Kidney (tissue), 14 donors: ENCODE measurements around the gene AGER. TPM values are rescaled to one million over a fixed set of nuclear protein-coding genes. Genes with fewer than 3 reads are reported as not detected.
A peak's percentile ranks its signal among the peaks of the same experiment; 100 is the strongest.

Experiments
- DNase-seq, 5 donors: peaks; one replicate each; pipeline ENCODE4 v3.0.0-alpha.2; 2013 to 2020
- FAIRE-seq: peaks from 2 replicates; lab custom pipeline; 2012; peaks lifted over from hg19 to GRCh38; lab: Jason Lieb, UNC
- H3K27ac ChIP-seq, 2 donors: one replicate each; pipeline ENCODE4 v1.7.0; 2013; ENCODE audit warnings: low read depth in 2 of 2, low read length in 2 of 2, inconsistent platforms in 1 of 2
- H3K27me3 ChIP-seq: one replicate; pipeline ENCODE4 v1.7.1; 2013; ENCODE audit warnings: low read length, inconsistent platforms; ENCODE audit not compliant: control insufficient read depth, insufficient read depth
- H3K36me3 ChIP-seq, 3 donors: one replicate each; pipeline versions ENCODE4 v1.7.0 to v1.7.1; 2013; ENCODE audit warnings: low read length in 3 of 3, control low read depth in 1 of 3, inconsistent platforms in 1 of 3; ENCODE audit not compliant: insufficient read depth in 3 of 3, control insufficient read depth in 2 of 3
- H3K4me1 ChIP-seq, 3 donors: one replicate each; pipeline versions ENCODE4 v1.7.0 to v1.7.1; 2013; ENCODE audit warnings: low read length in 3 of 3, inconsistent platforms in 1 of 3, low read depth in 1 of 3; ENCODE audit not compliant: control insufficient read depth in 2 of 3, insufficient read depth in 2 of 3
- H3K4me3 ChIP-seq, 3 donors: one replicate each; pipeline versions ENCODE4 v1.7.0 to v1.8.1; 2013; ENCODE audit warnings: low read length in 3 of 3, control low read depth in 1 of 3, inconsistent platforms in 1 of 3
- H3K9ac ChIP-seq, 3 donors: one replicate each; pipeline versions ENCODE4 v1.7.0 to v1.7.1; 2013; ENCODE audit warnings: low read length in 3 of 3, control low read depth in 1 of 3, inconsistent platforms in 1 of 3
- H3K9me3 ChIP-seq, 3 donors: one replicate each; pipeline versions ENCODE4 v1.7.0 to v1.7.1; 2013; ENCODE audit warnings: low read length in 3 of 3, control low read depth in 1 of 3, inconsistent platforms in 1 of 3; ENCODE audit not compliant: control insufficient read depth in 2 of 3, insufficient read depth in 1 of 3
- intact Hi-C: fragments of 100-400 bp; cut with DNase I; formaldehyde crosslinking; loops from one replicate; pipeline ENCODE4 v1.11.1; 2022
- polyA plus RNA-seq: library from polyadenylated mRNA; stranded (reverse); fragments of 350-450 nt; fragmentation: Illumina TruSeq; extraction: RNeasy Lipid Tissue Mini Kit (QIAGEN cat#74804); gene quantifications from one replicate; pipeline ENCODE4 v1.2.3, GENCODE V29; 2014; ENCODE audit warnings: low read depth, low replicate concordance; ENCODE audit not compliant: insufficient read depth
- total RNA-seq: library from RNA; stranded (reverse); fragmentation: NEBNext Ultra II Directional; extraction: Animal tissue kit (Norgen Biotek cat#: 25700); gene quantifications from one replicate; pipeline ENCODE4 v1.2.1, GENCODE V29; 2021
- TF ChIP-seq, protein P1 (sequence below): IDR thresholded peaks from 3 replicates; pipeline ENCODE4 v1.5.1; 2012; ENCODE audit warnings: mild to moderate bottlenecking, moderate library complexity, borderline replicate concordance; ENCODE audit not compliant: insufficient read depth; ENCODE audit errors: extremely low read depth
- donor health status: control.
- donor health status: control.
- donor health status: control.
- donor health status: control.
- donor health status: control.
- donor health status: DM: yes; HTN: yes; CAD: no.
- donor health status: Normal renal cell carcinoma (clear cell type).

The AGER gene
- total and polyA plus RNA-seq, 2 donors from 2014 or later = 7.1 to 13.0 TPM

- Histone ChIP-seq H3K27me3 (no peaks in the 10 kb centered on the region), H3K36me3 (no peaks in the 10 kb centered on the region), H3K9ac (peak overlapping the region; percentile 67 to 100 (median 100)), H3K27ac (peak overlapping the region; percentile 100), H3K4me1 (peaks cover 0 to 22% (median 16%) of the 10 kb centered on the region in 3 donors), H3K4me3 (peak overlapping the region; percentile 76 to 97 (median 95)), H3K9me3 (no peaks in the 10 kb centered on the region)
- intact Hi-C loops = no loop called here
- TF ChIP-seq, protein P1, sequence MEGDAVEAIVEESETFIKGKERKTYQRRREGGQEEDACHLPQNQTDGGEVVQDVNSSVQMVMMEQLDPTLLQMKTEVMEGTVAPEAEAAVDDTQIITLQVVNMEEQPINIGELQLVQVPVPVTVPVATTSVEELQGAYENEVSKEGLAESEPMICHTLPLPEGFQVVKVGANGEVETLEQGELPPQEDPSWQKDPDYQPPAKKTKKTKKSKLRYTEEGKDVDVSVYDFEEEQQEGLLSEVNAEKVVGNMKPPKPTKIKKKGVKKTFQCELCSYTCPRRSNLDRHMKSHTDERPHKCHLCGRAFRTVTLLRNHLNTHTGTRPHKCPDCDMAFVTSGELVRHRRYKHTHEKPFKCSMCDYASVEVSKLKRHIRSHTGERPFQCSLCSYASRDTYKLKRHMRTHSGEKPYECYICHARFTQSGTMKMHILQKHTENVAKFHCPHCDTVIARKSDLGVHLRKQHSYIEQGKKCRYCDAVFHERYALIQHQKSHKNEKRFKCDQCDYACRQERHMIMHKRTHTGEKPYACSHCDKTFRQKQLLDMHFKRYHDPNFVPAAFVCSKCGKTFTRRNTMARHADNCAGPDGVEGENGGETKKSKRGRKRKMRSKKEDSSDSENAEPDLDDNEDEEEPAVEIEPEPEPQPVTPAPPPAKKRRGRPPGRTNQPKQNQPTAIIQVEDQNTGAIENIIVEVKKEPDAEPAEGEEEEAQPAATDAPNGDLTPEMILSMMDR = no peak
- peak; percentile 95 to 98 (median 97) for DNase-seq
- no peak for FAIRE-seq
Observed at GRCh38 chr6:32195902-32196681, 12.0 kb upstream of the AGER start.

GRCh38 chr6:32195652-32195901, 11.5 kb upstream of the AGER start:
- H3K9me3 ChIP-seq = no peaks in the 10 kb centered on the region
- FAIRE-seq (peak; percentile 94), DNase-seq (peak; percentile 100)
- intact Hi-C loops = no loop called here
- peak overlapping the region in 1 of 3 donors; percentile 100 for H3K9ac ChIP-seq
- H3K27me3 ChIP-seq = no peaks in the 10 kb centered on the region
- TF ChIP-seq, protein P1 = peak; percentile 2
- peak overlapping the region; percentile 100 for H3K27ac ChIP-seq
- peak overlapping the region in 1 of 3 donors; percentile 95 for H3K4me3 ChIP-seq
- H3K4me1 ChIP-seq = peaks cover 2 to 26% (median 19%) of the 10 kb centered on the region in 3 donors
- H3K36me3 ChIP-seq = no peaks in the 10 kb centered on the region

DNA sequence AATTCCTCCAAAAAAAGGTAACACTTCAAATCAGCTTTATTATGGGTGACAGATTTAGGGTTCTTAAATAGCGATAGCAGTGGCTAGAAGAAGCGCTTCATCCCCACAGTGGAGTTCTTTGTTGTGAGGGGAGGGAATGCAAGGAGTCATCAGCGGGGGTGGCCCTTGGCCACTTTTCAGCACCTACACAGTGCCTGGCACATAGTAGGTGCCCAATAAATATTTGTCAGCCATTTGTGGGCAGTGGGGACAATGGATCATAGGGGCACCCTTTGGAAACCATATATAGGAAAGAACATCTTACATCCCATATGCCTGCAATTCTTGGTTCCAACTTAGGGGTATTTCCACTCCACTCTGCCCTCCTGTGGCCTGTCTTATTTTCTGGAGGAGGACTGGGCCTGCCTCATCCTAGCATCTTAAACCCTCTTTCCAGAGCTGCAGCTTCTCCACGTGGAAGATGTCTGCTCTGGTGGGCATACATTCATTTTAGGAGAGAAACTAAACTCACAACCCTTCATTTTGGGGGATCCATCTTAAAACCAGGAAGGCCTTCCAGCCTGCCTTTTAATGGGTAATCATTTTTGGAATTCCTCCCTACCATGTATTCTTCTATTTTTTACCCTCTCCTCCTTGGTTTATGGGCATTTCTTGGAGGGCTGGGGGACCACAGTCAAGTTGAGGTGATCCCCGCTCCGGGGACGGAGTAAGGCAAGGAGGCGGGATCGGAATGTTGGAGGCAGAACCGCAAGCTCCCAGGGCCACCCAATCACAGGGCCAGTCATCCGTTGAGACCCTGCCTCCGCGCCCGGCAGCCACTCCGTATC, 11.0 kb upstream of the AGER start:
- Histone ChIP-seq H3K4me3 (peak overlapping the region; percentile 57 to 73 (median 63)), H3K27me3 (no peaks in the 10 kb centered on the region), H3K36me3 (no peaks in the 10 kb centered on the region), H3K9me3 (no peaks in the 10 kb centered on the region), H3K4me1 (peaks cover 2 to 26% (median 19%) of the 10 kb centered on the region in 3 donors), H3K9ac (peak overlapping the region; percentile 65 to 94 (median 76)), H3K27ac (peak overlapping the region; percentile 84 to 98)
- intact Hi-C loops = no loop called here
- FAIRE-seq = no peak
- DNase-seq = peak in 4 of 5 donors; percentile 39 to 78 (median 63)
- TF ChIP-seq, protein P1 = peak; percentile 46
